IMR-90 (cell line): ENCODE data around the gene TJAP1. TPM values are rescaled to one million over a fixed set of nuclear protein-coding genes. Genes with fewer than 3 reads are reported as not detected.

Experiments used
- ATAC-seq: fragments of 200-7000 bp; cut with Tn5 transposase; 2 replicates; pipeline ENCODE4 v1.9.1; 2020; ENCODE audit warnings: low read depth, mild to moderate bottlenecking, moderate library complexity
- BruUV-seq: library from RNA; stranded (reverse); fragments of 400-500 nt; replicated peaks from 2 replicates; lab custom pipeline; 2021; lab: Mats Ljungman, UMichigan
- CTCF ChIA-PET: fragments of 300-600 bp; formaldehyde crosslinking; extraction: SDS; loops from one replicate; lab custom pipeline; 2021; ENCODE audit warnings: antibody characterized with exemption; lab: Yijun Ruan, JAX
- POLR2A ChIA-PET: fragments of 300-600 bp; sonication (Branson Sonifier 250); formaldehyde crosslinking; loops from one replicate; lab custom pipeline; 2022; ENCODE audit warnings: antibody characterized with exemption; ENCODE audit not compliant: unreplicated experiment; lab: Charles Lee
- DNase-seq: peaks from one replicate; pipeline ENCODE4 v3.0.0; 2013
- H2AFZ ChIP-seq: replicated peaks from 2 replicates; pipeline ENCODE3; 2013; ENCODE audit warnings: low read length, mild to moderate bottlenecking; ENCODE audit not compliant: poor library complexity
- H2AK5ac ChIP-seq: 2 replicates; pipeline ENCODE4 v1.6.1; 2013; ENCODE audit warnings: low read depth, low read length, inconsistent platforms
- H2AK9ac ChIP-seq: replicated peaks from 2 replicates; pipeline ENCODE3; 2013; ENCODE audit warnings: mild to moderate bottlenecking, low read depth, low read length, moderate library complexity; ENCODE audit not compliant: poor library complexity
- H2BK120ac ChIP-seq: 2 replicates; pipeline ENCODE4 v1.6.1; 2013; ENCODE audit warnings: low read depth, low read length, inconsistent platforms
- H2BK15ac ChIP-seq: 3 replicates; pipeline ENCODE4 v1.6.1; 2013; ENCODE audit warnings: low read depth, low read length, inconsistent platforms
- H2BK20ac ChIP-seq: 2 replicates; pipeline ENCODE4 v1.6.1; 2013; ENCODE audit warnings: low read depth, mild to moderate bottlenecking, inconsistent platforms, low read length, moderate library complexity
- H2BK5ac ChIP-seq: 2 replicates; pipeline ENCODE4 v1.6.1; 2013; ENCODE audit warnings: mild to moderate bottlenecking, low read depth, low read length, inconsistent platforms; ENCODE audit not compliant: poor library complexity, severe bottlenecking
- H3K14ac ChIP-seq: replicated peaks from 2 replicates; pipeline ENCODE4 v1.6.1; 2013; ENCODE audit warnings: low read depth, low read length, inconsistent platforms
- H3K18ac ChIP-seq: 2 replicates; pipeline ENCODE4 v1.6.1; 2013; ENCODE audit warnings: low read depth, low read length, control low read depth
- H3K23ac ChIP-seq: 2 replicates; pipeline ENCODE4 v1.6.1; 2013; ENCODE audit warnings: low read depth, low read length, inconsistent platforms
- H3K27ac ChIP-seq: 2 replicates; pipeline ENCODE4 v1.5.1; 2013; ENCODE audit warnings: mild to moderate bottlenecking, control low read depth, low read length; ENCODE audit not compliant: insufficient read depth
- H3K27me3 ChIP-seq: 2 replicates; pipeline ENCODE4 v1.6.1; 2013; ENCODE audit warnings: low read length; ENCODE audit not compliant: control insufficient read depth, insufficient read depth
- H3K36me3 ChIP-seq: 2 replicates; pipeline ENCODE4 v1.6.1; 2013; ENCODE audit warnings: low read length, mixed read lengths; ENCODE audit not compliant: control insufficient read depth, insufficient read depth
- H3K4ac ChIP-seq: 2 replicates; pipeline ENCODE4 v1.6.1; 2013; ENCODE audit warnings: low read depth, low read length, inconsistent platforms
- H3K4me1 ChIP-seq: 2 replicates; pipeline ENCODE4 v1.6.1; 2013; ENCODE audit warnings: low read length, mixed read lengths; ENCODE audit not compliant: control insufficient read depth, insufficient read depth
- H3K4me2 ChIP-seq: 2 replicates; pipeline ENCODE4 v1.6.1; 2013; ENCODE audit warnings: low read depth, mild to moderate bottlenecking, control low read depth, low read length, moderate library complexity
- H3K4me3 ChIP-seq: 2 replicates; pipeline ENCODE4 v1.5.1; 2013; ENCODE audit warnings: low read depth, mild to moderate bottlenecking, control low read depth, low read length, moderate library complexity; ENCODE audit not compliant: insufficient read depth
- H3K56ac ChIP-seq: 2 replicates; pipeline ENCODE4 v1.6.1; 2013; ENCODE audit warnings: low read length, inconsistent platforms; ENCODE audit not compliant: insufficient read depth; ENCODE audit errors: extremely low read depth
- H3K79me1 ChIP-seq, 2 experiments: 2 replicates each; pipeline ENCODE4 v1.6.1; 2013; ENCODE audit warnings: low read length in 2 of 2, inconsistent platforms in 1 of 2, low read depth in 1 of 2
- H3K9ac ChIP-seq: 2 replicates; pipeline ENCODE4 v1.6.1; 2013; ENCODE audit warnings: low read depth, low read length, control low read depth
- H3K9me1 ChIP-seq: 2 replicates; pipeline ENCODE4 v1.6.1; 2013; ENCODE audit warnings: low read length, inconsistent platforms; ENCODE audit not compliant: insufficient read depth
- H3K9me3 ChIP-seq: 2 replicates; pipeline ENCODE4 v1.6.1; 2013; ENCODE audit warnings: low read length; ENCODE audit not compliant: control insufficient read depth, insufficient read depth
- H4K20me1 ChIP-seq: 2 replicates; pipeline ENCODE4 v1.6.1; 2013; ENCODE audit warnings: low read length, inconsistent platforms; ENCODE audit not compliant: insufficient read depth
- H4K5ac ChIP-seq: 2 replicates; pipeline ENCODE4 v1.6.1; 2013; ENCODE audit warnings: mild to moderate bottlenecking, low read depth, low read length, control low read depth
- H4K8ac ChIP-seq, 2 experiments: 2 replicates each; pipeline ENCODE4 v1.6.1; 2013; ENCODE audit warnings: low read depth in 2 of 2, low read length in 2 of 2, control low read depth in 1 of 2, inconsistent platforms in 1 of 2
- H4K91ac ChIP-seq: 2 replicates; pipeline ENCODE4 v1.6.1; 2013; ENCODE audit warnings: low read depth, low read length, inconsistent platforms; ENCODE audit not compliant: insufficient read depth
- CEBPB ChIP-seq: IDR thresholded peaks from 2 replicates; pipeline ENCODE4 v1.6.1; 2012; ENCODE audit warnings: low read depth, low read length, improper control_type of control experiment
- CTCF ChIP-seq: conservative IDR thresholded peaks from 2 replicates; pipeline ENCODE4 v1.5.1; 2012; ENCODE audit warnings: mild to moderate bottlenecking, low read depth, low read length, improper control_type of control experiment
- MXI1 ChIP-seq: IDR thresholded peaks from 2 replicates; pipeline ENCODE4 v1.6.1; 2012; ENCODE audit warnings: low read depth, mild to moderate bottlenecking, low read length, moderate library complexity, borderline replicate concordance
- RFX5 ChIP-seq: IDR thresholded peaks from 2 replicates; pipeline ENCODE4 v1.8.0; 2012; ENCODE audit warnings: low read depth, mild to moderate bottlenecking, low read length, moderate library complexity
- WGBS, 2 experiments: methylation state at CpG; one replicate each; pipeline versions ENCODE4 v1.1.5 to v1.1.7; 2013; ENCODE audit warnings: missing lambda C conversion rate in 2 of 2; ENCODE audit not compliant: insufficient read length in 1 of 2; ENCODE audit errors: extremely low coverage in 2 of 2; 5-methylcytosine and 5-hydroxymethylcytosine counted together
- dilution Hi-C: fragments of 300-500 bp; cut with HindIII; formaldehyde crosslinking; loops from one replicate; pipeline ENCODE4 v1.14.3; 2018; ENCODE audit warnings: low sequenced_read_pairs; ENCODE audit not compliant: unreplicated experiment
- in situ Hi-C: fragments of 300-500 bp; cut with MboI; formaldehyde crosslinking; loops from 3 replicates; pipeline ENCODE4 v1.14.3; 2019; ENCODE audit warnings: low sequenced_read_pairs, inconsistent platforms, mixed read lengths
- intact Hi-C: fragments of 100-400 bp; cut with micrococcal nuclease; formaldehyde crosslinking; loops from 2 replicates; pipeline ENCODE4 v1.10.0; 2022
- polyA plus RNA-seq, 3 experiments: library from polyadenylated mRNA; depleted of rRNA; stranded (reverse); fragments of >200 nt; gene quantifications; 2 replicates each; pipeline ENCODE4 v1.2.3, GENCODE V29; 2012; ENCODE audit warnings: low replicate concordance in 1 of 3
- total RNA-seq: library from RNA; depleted of rRNA; stranded (reverse); fragments of >200 nt; gene quantifications from 2 replicates; pipeline ENCODE4 v1.2.3, GENCODE V29; 2012

Gene TJAP1
- total and polyA plus RNA-seq, 2 of the 4 experiments (the other 2 are of a cell fraction), result 12.2 to 34.2 TPM

DNA sequence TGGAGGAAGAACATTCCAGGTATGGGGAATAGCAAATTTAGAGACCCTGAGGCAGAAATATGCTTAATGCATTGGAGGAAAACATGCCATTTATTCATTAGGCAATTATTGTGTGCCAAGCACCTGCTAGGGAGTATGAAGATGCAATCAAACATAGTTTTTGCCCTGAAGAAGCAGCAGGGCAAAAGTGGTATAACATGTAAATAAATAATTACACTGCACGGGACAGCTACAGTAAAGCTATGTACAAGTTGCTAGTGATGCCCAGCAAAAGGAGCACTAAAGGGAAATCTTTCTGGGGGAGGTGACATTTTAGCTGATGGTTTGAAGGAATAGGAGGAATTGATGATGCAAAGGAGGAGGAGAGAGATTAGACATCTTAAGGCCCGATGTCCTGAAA lies 624 bp upstream of the TJAP1 start:
- Histone ChIP-seq H3K56ac (peak overlapping the region; percentile 43; the same call in 1 of the 2 replicates), H2AK9ac (no peak overlapping the region), H3K9me3 (no peaks in the 10 kb centered on the region), H3K27me3 (no peaks in the 10 kb centered on the region), H3K14ac (peak overlapping the region; percentile 86), H3K4ac (peak overlapping the region; percentile 30; the same call in 1 of the 2 replicates), H3K4me2 (peak overlapping the region; percentile 82), H3K4me3 (peak overlapping the region; percentile 66), H3K18ac (no peak overlapping the region; the same call in 1 of the 2 replicates), H3K36me3 (no peaks in the 10 kb centered on the region), H2BK5ac (no peak overlapping the region), H2AFZ (peak overlapping the region; percentile 89), H4K5ac (peak overlapping the region; percentile 92), H3K4me1 (peaks cover 7% of the 10 kb centered on the region), H3K9ac (peak overlapping the region; percentile 53; the same call in 1 of the 2 replicates), H2BK20ac (no peak overlapping the region), H4K91ac (no peak overlapping the region), H3K23ac (peak overlapping the region; percentile 3; the same call in 1 of the 2 replicates), H2BK120ac (0 out of 2 replicates have a peak overlapping the region, but pooled peaks have one; percentile 1), H2BK15ac (no peak overlapping the region), H4K8ac (peak overlapping the region; percentile 85 to 92), H4K20me1 (peaks cover 3% of the 10 kb centered on the region; the same call in 1 of the 2 replicates), H3K27ac (no peak overlapping the region), H3K79me1 (peaks cover 24 to 37% of the 10 kb centered on the region in 2 experiments), H2AK5ac (peak overlapping the region; percentile 1; the same call in 1 of the 2 replicates), H3K9me1 (peaks cover 21% of the 10 kb centered on the region)
- in situ Hi-C loops, result no loop called here
- CTCF ChIA-PET, result no interaction called here
- POLR2A ChIA-PET, result no interaction called here
- no peak for ATAC-seq
- TF ChIP-seq RFX5 (no peak), CEBPB (no peak), CTCF (no peak), MXI1 (no peak)
- dilution Hi-C loops, result no loop called here
- intact Hi-C loops, result loop anchor here (1.0 kb wide), 2 partner anchors 16 to 40 kb away; no protein-coding TSS in a partner anchor
- no CpG with 5 or more reads among the region's 2 CpGs for WGBS, 2 experiments
- DNase-seq, result no peak
- no TSS peak for BruUV-seq
